WTC11 (cell line): ENCODE data around the gene SLCO4A1.

Experiments used
- CREB1 ChIP-seq: sonication (generic); formaldehyde crosslinking; IDR thresholded peaks from 2 replicates; pipeline ENCODE4 v1.8.0; 2023; ENCODE audit warnings: mild to moderate bottlenecking, missing genetic modification reagents
- MYBL2 ChIP-seq: sonication (generic); formaldehyde crosslinking; IDR thresholded peaks from 2 replicates; pipeline ENCODE4 v1.8.1; 2023; ENCODE audit warnings: mild to moderate bottlenecking, moderate library complexity, missing genetic modification reagents
- NR1H2 ChIP-seq: sonication (generic); formaldehyde crosslinking; IDR thresholded peaks from 2 replicates; pipeline ENCODE4 v1.9.0; 2021; ENCODE audit warnings: mild to moderate bottlenecking, moderate library complexity, missing genetic modification reagents
- TF ChIP-seq, protein P1 (sequence below): sonication (generic); formaldehyde crosslinking; IDR thresholded peaks from 2 replicates; pipeline ENCODE4 v1.8.0; 2022; ENCODE audit warnings: mild to moderate bottlenecking, missing genetic modification reagents
- TF ChIP-seq, protein P2 (sequence below): fragments of 200-600 bp; IDR thresholded peaks from 2 replicates; pipeline ENCODE4 v1.8.0; 2022; ENCODE audit warnings: antibody characterized with exemption
- TF ChIP-seq, protein P3 (sequence below): fragments of 250-450 bp; sonication (Bioruptor Pico); IDR thresholded peaks from 2 replicates; pipeline ENCODE4 v2.1.2; 2022; ENCODE audit warnings: mild to moderate bottlenecking, moderate library complexity

DNA sequence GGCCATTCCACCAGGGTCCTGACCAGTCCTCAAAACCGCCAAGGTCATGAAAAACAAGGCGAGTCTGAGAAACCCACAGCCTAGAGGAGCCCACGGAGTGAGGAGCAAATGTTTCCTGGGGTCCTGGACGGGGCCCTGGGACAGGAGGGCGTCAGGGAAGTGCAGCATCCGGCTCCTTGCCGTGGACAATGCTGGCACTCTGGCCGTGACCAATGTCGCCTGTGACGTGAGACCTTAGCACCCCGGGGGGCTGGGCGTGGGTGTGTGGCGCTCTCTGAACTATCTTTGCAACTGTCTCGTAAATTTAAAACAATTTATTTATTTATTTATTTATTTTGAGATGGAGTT, 34.1 kb upstream of the SLCO4A1 start:
- TF ChIP-seq, protein P1, sequence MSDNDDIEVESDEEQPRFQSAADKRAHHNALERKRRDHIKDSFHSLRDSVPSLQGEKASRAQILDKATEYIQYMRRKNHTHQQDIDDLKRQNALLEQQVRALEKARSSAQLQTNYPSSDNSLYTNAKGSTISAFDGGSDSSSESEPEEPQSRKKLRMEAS (CRISPR knock-in tag) = no peak
- TF ChIP-seq, protein P2, sequence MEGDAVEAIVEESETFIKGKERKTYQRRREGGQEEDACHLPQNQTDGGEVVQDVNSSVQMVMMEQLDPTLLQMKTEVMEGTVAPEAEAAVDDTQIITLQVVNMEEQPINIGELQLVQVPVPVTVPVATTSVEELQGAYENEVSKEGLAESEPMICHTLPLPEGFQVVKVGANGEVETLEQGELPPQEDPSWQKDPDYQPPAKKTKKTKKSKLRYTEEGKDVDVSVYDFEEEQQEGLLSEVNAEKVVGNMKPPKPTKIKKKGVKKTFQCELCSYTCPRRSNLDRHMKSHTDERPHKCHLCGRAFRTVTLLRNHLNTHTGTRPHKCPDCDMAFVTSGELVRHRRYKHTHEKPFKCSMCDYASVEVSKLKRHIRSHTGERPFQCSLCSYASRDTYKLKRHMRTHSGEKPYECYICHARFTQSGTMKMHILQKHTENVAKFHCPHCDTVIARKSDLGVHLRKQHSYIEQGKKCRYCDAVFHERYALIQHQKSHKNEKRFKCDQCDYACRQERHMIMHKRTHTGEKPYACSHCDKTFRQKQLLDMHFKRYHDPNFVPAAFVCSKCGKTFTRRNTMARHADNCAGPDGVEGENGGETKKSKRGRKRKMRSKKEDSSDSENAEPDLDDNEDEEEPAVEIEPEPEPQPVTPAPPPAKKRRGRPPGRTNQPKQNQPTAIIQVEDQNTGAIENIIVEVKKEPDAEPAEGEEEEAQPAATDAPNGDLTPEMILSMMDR = no peak
- TF ChIP-seq MYBL2 (CRISPR knock-in tag) (no peak), CREB1 (CRISPR knock-in tag) (no peak), NR1H2 (no peak)
- TF ChIP-seq, protein P3, sequence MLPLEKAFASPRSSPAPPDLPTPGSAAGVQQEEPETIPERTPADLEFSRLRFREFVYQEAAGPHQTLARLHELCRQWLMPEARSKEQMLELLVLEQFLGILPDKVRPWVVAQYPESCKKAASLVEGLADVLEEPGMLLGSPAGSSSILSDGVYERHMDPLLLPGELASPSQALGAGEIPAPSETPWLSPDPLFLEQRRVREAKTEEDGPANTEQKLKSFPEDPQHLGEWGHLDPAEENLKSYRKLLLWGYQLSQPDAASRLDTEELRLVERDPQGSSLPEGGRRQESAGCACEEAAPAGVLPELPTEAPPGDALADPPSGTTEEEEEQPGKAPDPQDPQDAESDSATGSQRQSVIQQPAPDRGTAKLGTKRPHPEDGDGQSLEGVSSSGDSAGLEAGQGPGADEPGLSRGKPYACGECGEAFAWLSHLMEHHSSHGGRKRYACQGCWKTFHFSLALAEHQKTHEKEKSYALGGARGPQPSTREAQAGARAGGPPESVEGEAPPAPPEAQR (CRISPR knock-in tag) = no peak
